ENCODE measurements around the gene ALK. TPM values are rescaled to one million over a fixed set of nuclear protein-coding genes. Genes with fewer than 3 reads are reported as not detected.

Gene ALK
- total RNA-seq, 1 experiment from 2014 or later: 0.07 TPM

DNA sequence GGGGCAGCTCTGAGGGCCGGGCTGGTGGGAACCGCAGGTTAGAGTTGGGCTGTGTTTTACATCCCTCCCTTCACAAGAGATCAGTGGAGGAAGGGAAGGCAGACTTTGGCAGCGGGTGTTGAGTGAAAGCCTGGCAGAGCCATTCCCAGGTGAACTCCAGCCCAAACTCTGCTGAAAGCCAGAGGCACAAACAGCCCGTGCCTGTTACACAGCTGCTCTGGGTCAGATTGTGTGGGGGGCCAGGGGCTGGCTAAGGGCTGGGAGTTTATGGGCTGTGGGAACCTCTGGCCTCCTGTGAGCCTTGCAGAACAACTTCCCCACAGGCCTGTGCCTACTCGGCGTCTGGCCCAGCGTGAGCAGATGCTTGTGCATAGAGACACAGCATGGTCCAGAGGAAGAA is 519.4 kb downstream of the ALK start:
- intact Hi-C loops (cut with micrococcal nuclease): no loop called here
- H3K9me3 Mint-ChIP-seq (ENCODE audit: unreplicated experiment): no peaks in the 10 kb centered on the region
- ChIA-PET CTCF (no interaction called here), POLR2A (no interaction called here)
- H3K4me3 Mint-ChIP-seq (ENCODE audit: unreplicated experiment): no peak overlapping the region
- no peaks in the 10 kb centered on the region for H3K4me1 Mint-ChIP-seq (ENCODE audit: insufficient read depth, unreplicated experiment)
- peaks cover 19% of the 10 kb centered on the region for H3K27me3 Mint-ChIP-seq (ENCODE audit: insufficient read depth, unreplicated experiment)
- no peak overlapping the region for H3K27ac Mint-ChIP-seq (ENCODE audit: low read depth, unreplicated experiment)
- no peak for DNase-seq (ENCODE audit: unreplicated experiment)
- no peaks in the 10 kb centered on the region for H3K36me3 Mint-ChIP-seq (ENCODE audit: insufficient read depth, unreplicated experiment)
- no TSS peak for BruUV-seq (replicated peaks)
- TF ChIP-seq, protein P1, sequence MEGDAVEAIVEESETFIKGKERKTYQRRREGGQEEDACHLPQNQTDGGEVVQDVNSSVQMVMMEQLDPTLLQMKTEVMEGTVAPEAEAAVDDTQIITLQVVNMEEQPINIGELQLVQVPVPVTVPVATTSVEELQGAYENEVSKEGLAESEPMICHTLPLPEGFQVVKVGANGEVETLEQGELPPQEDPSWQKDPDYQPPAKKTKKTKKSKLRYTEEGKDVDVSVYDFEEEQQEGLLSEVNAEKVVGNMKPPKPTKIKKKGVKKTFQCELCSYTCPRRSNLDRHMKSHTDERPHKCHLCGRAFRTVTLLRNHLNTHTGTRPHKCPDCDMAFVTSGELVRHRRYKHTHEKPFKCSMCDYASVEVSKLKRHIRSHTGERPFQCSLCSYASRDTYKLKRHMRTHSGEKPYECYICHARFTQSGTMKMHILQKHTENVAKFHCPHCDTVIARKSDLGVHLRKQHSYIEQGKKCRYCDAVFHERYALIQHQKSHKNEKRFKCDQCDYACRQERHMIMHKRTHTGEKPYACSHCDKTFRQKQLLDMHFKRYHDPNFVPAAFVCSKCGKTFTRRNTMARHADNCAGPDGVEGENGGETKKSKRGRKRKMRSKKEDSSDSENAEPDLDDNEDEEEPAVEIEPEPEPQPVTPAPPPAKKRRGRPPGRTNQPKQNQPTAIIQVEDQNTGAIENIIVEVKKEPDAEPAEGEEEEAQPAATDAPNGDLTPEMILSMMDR (IDR thresholded peaks at IDR 0.05; ENCODE audit: unreplicated experiment): no peak

GRCh38 chr2:29400930-29401653 is 520.3 kb downstream of the ALK start:
- intact Hi-C loops (cut with micrococcal nuclease): no loop called here
- ChIA-PET CTCF (interaction anchor here (0.5 to 0.6 kb wide), 3 partner anchors 49 to 233 kb away, joined by 3 to 6 read pairs (median 3); no protein-coding TSS in a partner anchor), POLR2A (no interaction called here)
- no peaks in the 10 kb centered on the region for H3K4me1 Mint-ChIP-seq (ENCODE audit: insufficient read depth, unreplicated experiment)
- TF ChIP-seq, protein P1 (IDR thresholded peaks at IDR 0.05; ENCODE audit: unreplicated experiment): no peak
- no peak overlapping the region for H3K27ac Mint-ChIP-seq (ENCODE audit: low read depth, unreplicated experiment)
- H3K9me3 Mint-ChIP-seq (ENCODE audit: unreplicated experiment): no peaks in the 10 kb centered on the region
- H3K36me3 Mint-ChIP-seq (ENCODE audit: insufficient read depth, unreplicated experiment): no peaks in the 10 kb centered on the region
- H3K27me3 Mint-ChIP-seq (ENCODE audit: insufficient read depth, unreplicated experiment): peaks cover 19% of the 10 kb centered on the region
- H3K4me3 Mint-ChIP-seq (ENCODE audit: unreplicated experiment): no peak overlapping the region
- no peak for DNase-seq (ENCODE audit: unreplicated experiment)
- no TSS peak for BruUV-seq (replicated peaks)

- no peak overlapping the region for H3K4me3 Mint-ChIP-seq (ENCODE audit: unreplicated experiment)
- H3K27ac Mint-ChIP-seq (ENCODE audit: low read depth, unreplicated experiment): no peak overlapping the region
- H3K9me3 Mint-ChIP-seq (ENCODE audit: unreplicated experiment): no peaks in the 10 kb centered on the region
- TF ChIP-seq, protein P1 (IDR thresholded peaks at IDR 0.05; ENCODE audit: unreplicated experiment): no peak
- CTCF ChIA-PET: no interaction called here
- H3K4me1 Mint-ChIP-seq (ENCODE audit: insufficient read depth, unreplicated experiment): no peaks in the 10 kb centered on the region
- BruUV-seq (replicated peaks): no TSS peak
- POLR2A ChIA-PET: interaction anchor here (0.6 kb wide), 1 partner anchor 449 kb away, joined by 3 read pairs; no protein-coding TSS in a partner anchor
- peaks cover 16% of the 10 kb centered on the region for H3K27me3 Mint-ChIP-seq (ENCODE audit: insufficient read depth, unreplicated experiment)
- DNase-seq (ENCODE audit: unreplicated experiment): peak; percentile 4
- H3K36me3 Mint-ChIP-seq (ENCODE audit: insufficient read depth, unreplicated experiment): no peaks in the 10 kb centered on the region
- intact Hi-C loops (cut with micrococcal nuclease): no loop called here
Measured at GRCh38 chr2:29398384-29399237, 522.8 kb downstream of the ALK start.

- BruUV-seq (replicated peaks): no TSS peak
- Mint-ChIP-seq H3K9me3 (ENCODE audit: unreplicated experiment) (no peaks in the 10 kb centered on the region), H3K4me3 (ENCODE audit: unreplicated experiment) (no peak overlapping the region), H3K36me3 (ENCODE audit: insufficient read depth, unreplicated experiment) (no peaks in the 10 kb centered on the region), H3K27ac (ENCODE audit: low read depth, unreplicated experiment) (no peak overlapping the region), H3K4me1 (ENCODE audit: insufficient read depth, unreplicated experiment) (no peaks in the 10 kb centered on the region), H3K27me3 (ENCODE audit: insufficient read depth, unreplicated experiment) (peaks cover 25% of the 10 kb centered on the region)
- ChIA-PET POLR2A (interaction anchor here (0.6 kb wide), 1 partner anchor 450 kb away, joined by 3 read pairs; no protein-coding TSS in a partner anchor), CTCF (interaction anchor here (0.6 kb wide), 1 partner anchor 342 kb away, joined by 3 read pairs; no protein-coding TSS in a partner anchor)
- no peak for DNase-seq (ENCODE audit: unreplicated experiment)
- TF ChIP-seq, protein P1 (IDR thresholded peaks at IDR 0.05; ENCODE audit: unreplicated experiment): no peak
- intact Hi-C loops (cut with micrococcal nuclease): no loop called here
Measured at GRCh38 chr2:29397713-29398112, 523.7 kb downstream of the ALK start.

All from MCF 10A (cell line).